Measurements from ENCODE around the gene SECISBP2L. TPM values are rescaled to one million over a fixed set of nuclear protein-coding genes. Genes with fewer than 3 reads are reported as not detected.

SECISBP2L gene
- total RNA-seq, 6 experiments from 2014 or later = 46.2 to 57.6 (median 54.7) TPM

DNA sequence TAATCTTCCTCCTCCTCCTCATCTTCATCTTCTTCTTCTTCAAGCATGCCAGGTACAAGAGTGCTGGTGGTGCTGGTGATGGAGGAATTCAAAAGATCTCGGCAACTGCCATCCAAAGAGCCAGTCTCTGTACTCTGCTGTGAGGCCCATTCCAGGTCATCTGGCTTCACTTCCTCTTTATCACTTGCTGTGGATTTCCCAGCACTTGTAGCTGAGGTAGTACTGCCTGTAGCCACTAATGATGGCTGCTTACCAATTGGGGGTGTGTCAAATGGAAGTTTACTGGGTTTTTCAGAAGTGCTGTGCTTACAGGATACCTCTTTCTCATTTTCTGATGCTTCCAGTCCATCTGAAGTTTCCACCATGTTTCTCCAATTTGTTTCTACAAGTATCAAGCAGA is 53.7 kb downstream of the SECISBP2L start:
- Mint-ChIP-seq H3K27ac (no peak overlapping the region), H3K36me3 (ENCODE audit: low read depth) (peaks cover 65% of the 10 kb centered on the region), H3K9me3 (no peaks in the 10 kb centered on the region), H3K4me1 (ENCODE audit: low read depth) (peaks cover 61% of the 10 kb centered on the region), H3K27me3 (ENCODE audit: insufficient read depth) (no peaks in the 10 kb centered on the region; the same call in 1 of the 2 replicates), H3K4me3 (no peak overlapping the region)
- no peak for DNase-seq
- TF ChIP-seq, protein P1, sequence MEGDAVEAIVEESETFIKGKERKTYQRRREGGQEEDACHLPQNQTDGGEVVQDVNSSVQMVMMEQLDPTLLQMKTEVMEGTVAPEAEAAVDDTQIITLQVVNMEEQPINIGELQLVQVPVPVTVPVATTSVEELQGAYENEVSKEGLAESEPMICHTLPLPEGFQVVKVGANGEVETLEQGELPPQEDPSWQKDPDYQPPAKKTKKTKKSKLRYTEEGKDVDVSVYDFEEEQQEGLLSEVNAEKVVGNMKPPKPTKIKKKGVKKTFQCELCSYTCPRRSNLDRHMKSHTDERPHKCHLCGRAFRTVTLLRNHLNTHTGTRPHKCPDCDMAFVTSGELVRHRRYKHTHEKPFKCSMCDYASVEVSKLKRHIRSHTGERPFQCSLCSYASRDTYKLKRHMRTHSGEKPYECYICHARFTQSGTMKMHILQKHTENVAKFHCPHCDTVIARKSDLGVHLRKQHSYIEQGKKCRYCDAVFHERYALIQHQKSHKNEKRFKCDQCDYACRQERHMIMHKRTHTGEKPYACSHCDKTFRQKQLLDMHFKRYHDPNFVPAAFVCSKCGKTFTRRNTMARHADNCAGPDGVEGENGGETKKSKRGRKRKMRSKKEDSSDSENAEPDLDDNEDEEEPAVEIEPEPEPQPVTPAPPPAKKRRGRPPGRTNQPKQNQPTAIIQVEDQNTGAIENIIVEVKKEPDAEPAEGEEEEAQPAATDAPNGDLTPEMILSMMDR (IDR thresholded peaks at IDR 0.05) = no peak

DNA sequence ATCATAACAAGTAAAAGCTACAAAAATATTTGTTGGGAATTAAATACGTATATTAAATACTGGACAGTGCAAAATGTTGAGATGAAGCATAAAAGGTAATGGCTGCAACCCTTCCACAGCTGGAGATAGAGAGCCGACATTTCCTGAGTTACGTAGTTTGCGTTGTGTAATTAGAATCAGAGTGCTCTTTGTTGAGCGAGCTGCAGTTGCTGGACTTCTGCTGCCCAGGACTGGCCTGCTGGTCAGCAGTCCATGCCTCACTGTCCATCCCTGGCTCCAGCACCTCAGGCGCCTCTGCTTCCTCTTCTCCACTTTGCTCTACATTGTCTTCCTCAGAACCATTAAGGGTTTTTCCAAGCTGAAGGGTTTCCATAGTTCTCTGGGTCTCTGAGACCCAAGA is 54.1 kb downstream of the SECISBP2L start:
- Mint-ChIP-seq H3K9me3 (no peaks in the 10 kb centered on the region), H3K4me1 (ENCODE audit: low read depth) (peaks cover 57% of the 10 kb centered on the region), H3K27me3 (ENCODE audit: insufficient read depth) (no peaks in the 10 kb centered on the region; the same call in 1 of the 2 replicates), H3K36me3 (ENCODE audit: low read depth) (peaks cover 61% of the 10 kb centered on the region), H3K4me3 (no peak overlapping the region), H3K27ac (no peak overlapping the region)
- DNase-seq = no peak
- TF ChIP-seq, protein P1 (IDR thresholded peaks at IDR 0.05) = no peak

DNA sequence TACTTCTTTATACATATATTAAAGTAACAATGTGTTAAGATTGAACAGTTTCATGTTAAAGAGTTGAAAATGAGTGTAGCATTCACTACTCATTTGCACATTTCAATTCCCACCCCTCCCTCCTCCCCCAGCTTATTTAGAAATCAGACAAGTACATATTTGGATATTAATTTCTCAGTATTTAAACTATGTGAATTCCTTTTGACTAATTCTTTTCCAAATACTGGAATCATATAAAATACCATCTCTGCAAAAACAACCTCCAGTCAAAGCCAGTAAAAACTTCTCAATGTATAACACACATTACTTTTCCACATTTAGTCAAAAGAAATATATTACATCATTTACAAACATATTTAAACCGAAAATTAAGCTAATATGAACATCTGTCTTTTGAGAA is 57.1 kb downstream of the SECISBP2L start:
- H3K4me3 Mint-ChIP-seq = no peak overlapping the region
- peaks cover 50% of the 10 kb centered on the region for H3K4me1 Mint-ChIP-seq (ENCODE audit: low read depth)
- no peaks in the 10 kb centered on the region; the same call in 1 of the 2 replicates for H3K27me3 Mint-ChIP-seq (ENCODE audit: insufficient read depth)
- DNase-seq = no peak
- H3K27ac Mint-ChIP-seq = no peak overlapping the region
- H3K36me3 Mint-ChIP-seq (ENCODE audit: low read depth) = peaks cover 45% of the 10 kb centered on the region
- TF ChIP-seq, protein P1 (IDR thresholded peaks at IDR 0.05) = no peak
- H3K9me3 Mint-ChIP-seq = no peaks in the 10 kb centered on the region

DNA sequence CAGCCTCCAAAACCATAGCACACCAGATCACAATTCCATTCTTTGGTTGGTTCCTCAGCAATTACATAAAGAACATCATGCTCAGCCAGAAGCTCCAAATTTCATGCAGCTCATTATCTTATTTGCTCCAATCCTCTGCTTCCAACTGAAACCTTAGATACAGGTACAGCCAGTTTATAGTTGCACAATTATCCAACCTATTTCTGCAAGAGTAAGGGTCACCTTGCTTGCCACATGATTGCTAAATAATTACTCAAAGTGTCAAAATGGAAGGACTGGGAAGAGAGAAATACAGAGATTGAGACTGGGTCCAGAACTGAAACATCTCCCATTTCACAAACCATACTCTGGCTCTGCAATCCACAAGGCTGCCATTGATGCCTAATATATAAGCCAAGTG is 59.1 kb downstream of the SECISBP2L start:
- no peak overlapping the region for H3K27ac Mint-ChIP-seq
- H3K36me3 Mint-ChIP-seq (ENCODE audit: low read depth) = peaks cover 28% of the 10 kb centered on the region
- DNase-seq = no peak
- H3K9me3 Mint-ChIP-seq = no peaks in the 10 kb centered on the region
- TF ChIP-seq, protein P1 (IDR thresholded peaks at IDR 0.05) = no peak
- no peak overlapping the region for H3K4me3 Mint-ChIP-seq
- H3K4me1 Mint-ChIP-seq (ENCODE audit: low read depth) = peaks cover 35% of the 10 kb centered on the region
- no peaks in the 10 kb centered on the region; the same call in 1 of the 2 replicates for H3K27me3 Mint-ChIP-seq (ENCODE audit: insufficient read depth)

DNA sequence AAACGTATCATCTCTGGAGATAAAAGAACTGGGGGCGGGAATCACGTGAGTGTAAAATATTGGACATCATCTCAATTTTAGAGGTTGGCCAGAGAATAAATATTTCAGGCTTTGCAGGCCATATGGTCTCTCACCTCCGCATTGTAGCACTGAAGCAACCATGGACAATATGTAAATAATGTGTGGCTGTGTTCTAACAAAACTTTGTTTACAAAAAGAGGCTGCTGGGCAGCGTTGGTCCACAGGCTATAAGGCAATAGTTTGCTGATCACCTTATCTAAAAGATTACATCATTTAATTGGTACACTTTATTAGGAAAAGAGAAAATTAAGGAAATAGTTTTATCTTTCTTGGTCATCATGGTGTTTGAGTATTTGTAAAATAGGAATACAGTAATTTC is 60.0 kb downstream of the SECISBP2L start:
- Mint-ChIP-seq H3K4me3 (no peak overlapping the region), H3K27ac (no peak overlapping the region), H3K36me3 (ENCODE audit: low read depth) (peaks cover 20% of the 10 kb centered on the region), H3K27me3 (ENCODE audit: insufficient read depth) (no peaks in the 10 kb centered on the region; the same call in 1 of the 2 replicates), H3K9me3 (no peaks in the 10 kb centered on the region), H3K4me1 (ENCODE audit: low read depth) (peaks cover 35% of the 10 kb centered on the region)
- TF ChIP-seq, protein P1 (IDR thresholded peaks at IDR 0.05) = no peak
- no peak for DNase-seq

DNA sequence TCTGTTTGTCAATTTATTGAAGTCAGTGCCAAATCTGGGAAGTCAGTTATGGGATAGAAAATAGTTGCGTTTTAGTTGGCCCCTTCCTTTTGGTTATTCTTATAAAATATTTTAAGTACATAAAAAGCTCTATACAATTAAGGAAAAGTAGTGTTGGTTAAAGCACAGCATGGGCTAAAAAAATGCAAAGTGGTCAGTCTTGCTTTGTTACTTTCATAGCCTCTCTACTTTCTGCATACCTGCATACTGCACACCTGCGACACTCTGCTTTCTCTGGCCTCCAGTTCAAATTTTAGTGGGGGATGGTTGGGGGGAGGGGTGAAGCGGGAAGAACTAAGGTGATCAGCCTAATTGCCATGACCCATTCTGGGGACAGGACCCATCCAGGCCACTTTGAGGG is 60.7 kb downstream of the SECISBP2L start:
- no peak for DNase-seq
- TF ChIP-seq, protein P1 (IDR thresholded peaks at IDR 0.05) = no peak
- H3K27me3 Mint-ChIP-seq (ENCODE audit: insufficient read depth) = no peaks in the 10 kb centered on the region; the same call in 1 of the 2 replicates
- peaks cover 16% of the 10 kb centered on the region for H3K36me3 Mint-ChIP-seq (ENCODE audit: low read depth)
- H3K4me1 Mint-ChIP-seq (ENCODE audit: low read depth) = peaks cover 33% of the 10 kb centered on the region
- no peak overlapping the region for H3K4me3 Mint-ChIP-seq
- H3K27ac Mint-ChIP-seq = no peak overlapping the region
- H3K9me3 Mint-ChIP-seq = no peaks in the 10 kb centered on the region

All from HFFc6 (cell line).